ENCODE measurements around the gene CDH4.

CDH4 gene

DNA sequence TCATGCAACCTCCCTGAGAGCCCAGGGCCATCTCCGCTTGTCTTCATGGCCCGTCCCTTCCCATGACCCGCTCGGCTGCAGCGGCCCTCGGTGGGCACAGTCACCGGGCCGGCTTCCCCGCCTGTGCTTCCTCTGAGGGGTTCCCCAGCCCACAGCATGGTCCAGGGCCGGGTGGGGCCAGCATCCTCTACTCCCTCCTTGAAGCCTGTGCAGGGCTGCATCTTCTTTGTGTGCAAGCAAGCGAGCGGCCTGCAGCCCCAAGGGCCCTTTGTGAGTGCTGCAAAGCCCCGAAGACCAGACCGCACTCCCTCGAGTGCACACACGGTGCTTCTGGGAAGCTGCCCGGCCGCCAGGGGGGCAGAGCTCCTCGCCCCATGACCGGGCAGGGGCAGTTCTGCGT lies 547.9 kb downstream of the CDH4 start:
- TF ChIP-seq, protein P1, sequence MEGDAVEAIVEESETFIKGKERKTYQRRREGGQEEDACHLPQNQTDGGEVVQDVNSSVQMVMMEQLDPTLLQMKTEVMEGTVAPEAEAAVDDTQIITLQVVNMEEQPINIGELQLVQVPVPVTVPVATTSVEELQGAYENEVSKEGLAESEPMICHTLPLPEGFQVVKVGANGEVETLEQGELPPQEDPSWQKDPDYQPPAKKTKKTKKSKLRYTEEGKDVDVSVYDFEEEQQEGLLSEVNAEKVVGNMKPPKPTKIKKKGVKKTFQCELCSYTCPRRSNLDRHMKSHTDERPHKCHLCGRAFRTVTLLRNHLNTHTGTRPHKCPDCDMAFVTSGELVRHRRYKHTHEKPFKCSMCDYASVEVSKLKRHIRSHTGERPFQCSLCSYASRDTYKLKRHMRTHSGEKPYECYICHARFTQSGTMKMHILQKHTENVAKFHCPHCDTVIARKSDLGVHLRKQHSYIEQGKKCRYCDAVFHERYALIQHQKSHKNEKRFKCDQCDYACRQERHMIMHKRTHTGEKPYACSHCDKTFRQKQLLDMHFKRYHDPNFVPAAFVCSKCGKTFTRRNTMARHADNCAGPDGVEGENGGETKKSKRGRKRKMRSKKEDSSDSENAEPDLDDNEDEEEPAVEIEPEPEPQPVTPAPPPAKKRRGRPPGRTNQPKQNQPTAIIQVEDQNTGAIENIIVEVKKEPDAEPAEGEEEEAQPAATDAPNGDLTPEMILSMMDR (IDR thresholded peaks at IDR 0.05; ENCODE audit: control insufficient read depth, extremely low read depth, insufficient read depth) = no peak
- DNase-seq (ENCODE audit: low read depth) = no peak
- H3K4me3 ChIP-seq (ENCODE audit: low read depth, low read length) = no peak overlapping the region

DNA sequence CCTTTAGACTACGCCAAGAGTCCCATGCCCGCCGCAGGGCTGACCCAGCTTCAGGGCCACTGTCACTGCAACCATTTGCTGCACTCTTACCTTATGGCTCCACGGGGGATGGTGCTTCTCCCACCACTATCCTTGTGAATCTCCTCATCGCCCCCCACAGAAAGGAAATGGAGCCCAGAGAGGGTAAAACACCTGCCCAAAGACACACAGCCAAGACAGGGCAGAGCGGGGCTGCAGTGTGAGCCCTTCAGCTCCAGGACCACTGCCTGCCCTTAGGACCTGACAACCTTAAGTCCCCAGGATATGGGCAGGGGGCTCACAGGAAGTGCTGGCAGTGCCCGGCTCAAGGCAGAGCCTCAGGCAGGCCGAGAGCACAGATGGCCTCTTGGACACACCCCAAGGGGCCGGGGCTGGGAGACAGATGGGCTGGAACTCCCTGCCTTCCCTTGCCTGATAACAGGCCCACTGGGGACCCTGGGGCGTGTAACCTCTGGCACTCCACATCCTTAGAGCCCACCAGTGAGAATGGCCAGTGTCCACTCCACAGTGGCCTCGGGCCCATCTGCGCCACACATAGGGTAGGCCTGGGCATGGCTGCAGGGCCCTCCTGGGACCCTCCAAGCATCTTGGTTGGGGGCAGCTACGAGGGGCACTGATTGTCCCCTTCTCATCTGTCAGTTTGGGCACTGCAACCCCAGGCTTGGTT lies 548.5 kb downstream of the CDH4 start:
- no peak for DNase-seq (ENCODE audit: low read depth)
- TF ChIP-seq, protein P1 (IDR thresholded peaks at IDR 0.05; ENCODE audit: control insufficient read depth, extremely low read depth, insufficient read depth) = no peak
- H3K4me3 ChIP-seq (ENCODE audit: low read depth, low read length) = no peak overlapping the region

DNA sequence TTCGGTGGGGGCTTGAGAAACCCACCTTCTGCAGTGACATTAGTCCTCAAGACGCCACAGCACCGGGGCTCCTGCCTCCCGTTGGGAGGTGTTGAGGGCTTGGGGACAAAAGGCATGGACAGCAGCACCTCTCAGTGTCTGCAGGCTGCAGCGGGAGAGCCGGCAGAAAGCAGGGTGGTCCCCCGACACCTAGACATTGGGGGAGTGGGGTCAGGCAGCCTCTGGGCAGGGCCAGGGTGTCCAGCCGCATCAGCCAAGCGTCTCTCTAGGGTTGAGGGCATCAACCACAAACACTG lies 549.0 kb downstream of the CDH4 start:
- TF ChIP-seq, protein P1 (IDR thresholded peaks at IDR 0.05; ENCODE audit: control insufficient read depth, extremely low read depth, insufficient read depth) = no peak
- DNase-seq (ENCODE audit: low read depth) = no peak
- H3K4me3 ChIP-seq (ENCODE audit: low read depth, low read length) = no peak overlapping the region

DNA sequence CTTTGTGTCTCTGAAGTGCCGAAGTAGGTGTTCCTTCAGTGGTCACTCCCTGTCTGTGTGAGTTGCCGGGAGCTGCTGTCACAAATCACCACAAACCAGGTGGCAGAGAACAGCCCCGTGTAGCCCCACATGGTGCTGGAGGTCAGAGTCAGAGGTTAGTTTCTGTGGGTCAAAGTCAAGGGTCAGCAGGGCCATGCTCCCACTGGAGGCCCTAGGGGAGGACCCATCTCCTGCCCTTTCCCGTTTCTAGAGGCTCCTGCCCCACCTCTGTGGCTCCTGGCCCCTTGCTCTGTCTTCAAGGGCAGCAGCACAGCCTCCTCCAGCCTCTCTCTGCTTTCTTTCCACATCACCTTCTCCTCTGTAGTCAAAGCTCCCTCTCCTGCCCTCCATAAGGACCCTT lies 549.4 kb downstream of the CDH4 start:
- TF ChIP-seq, protein P1 (IDR thresholded peaks at IDR 0.05; ENCODE audit: control insufficient read depth, extremely low read depth, insufficient read depth) = no peak
- no peak for DNase-seq (ENCODE audit: low read depth)
- H3K4me3 ChIP-seq (ENCODE audit: low read depth, low read length) = no peak overlapping the region

DNA sequence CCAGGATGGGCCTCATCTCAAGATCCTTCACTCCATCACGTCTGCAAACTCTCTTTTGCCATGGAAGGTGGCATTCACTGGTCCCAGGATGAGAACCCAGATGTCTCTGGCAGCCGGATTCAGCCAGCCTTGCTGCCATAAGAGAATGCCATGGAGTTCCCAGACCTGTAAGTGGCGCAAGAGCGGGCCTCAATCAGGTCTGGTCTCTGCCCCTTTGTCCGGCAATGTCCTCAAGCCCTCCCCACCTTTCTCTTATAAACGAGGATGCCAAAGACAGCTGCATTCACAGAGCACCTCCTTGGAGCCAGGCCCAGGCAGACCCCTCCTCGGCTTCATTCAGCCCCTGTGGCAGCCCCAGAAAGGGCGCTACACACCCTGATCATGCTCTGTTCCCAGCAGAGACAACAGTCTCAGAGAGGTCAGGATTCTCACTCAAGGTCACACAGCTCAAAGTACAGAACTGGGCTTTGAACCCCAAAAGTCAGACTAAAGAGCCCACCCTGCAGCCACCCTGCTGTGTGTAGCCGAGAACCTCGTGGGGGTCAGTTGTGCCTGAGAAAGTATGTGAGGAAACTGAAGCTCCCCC lies 549.9 kb downstream of the CDH4 start:
- DNase-seq (ENCODE audit: low read depth) = no peak
- TF ChIP-seq, protein P1 (IDR thresholded peaks at IDR 0.05; ENCODE audit: control insufficient read depth, extremely low read depth, insufficient read depth) = no peak
- no peak overlapping the region for H3K4me3 ChIP-seq (ENCODE audit: low read depth, low read length)

DNA sequence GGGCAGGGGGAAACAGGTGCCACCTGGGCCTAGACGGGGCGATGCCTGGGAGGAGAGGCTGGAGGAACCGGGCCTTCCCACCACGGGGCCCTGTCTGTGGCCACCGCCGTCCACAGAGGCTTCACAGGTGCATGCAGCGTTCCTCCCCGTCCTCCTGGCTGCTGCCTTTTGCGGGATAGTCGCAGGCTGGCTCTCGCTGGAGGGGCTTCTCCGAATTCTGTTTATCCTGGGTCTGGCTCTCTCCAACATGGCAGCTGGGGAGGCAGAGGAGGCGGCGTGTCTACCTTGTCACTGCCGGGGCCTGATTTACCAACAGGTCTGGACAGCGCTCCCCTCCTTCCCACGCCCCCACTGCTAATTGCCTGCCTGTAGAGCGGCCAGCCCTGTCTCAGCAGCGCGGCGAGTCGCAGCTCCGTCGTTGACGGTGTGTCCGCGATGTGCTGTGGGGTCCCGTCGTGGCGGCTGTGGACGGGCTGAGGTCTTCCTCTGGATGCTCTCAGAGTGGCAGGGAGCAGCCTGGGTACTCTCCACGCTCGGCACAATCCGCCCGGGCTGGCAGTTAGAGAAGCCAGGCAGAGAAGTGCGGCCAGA lies 550.8 kb downstream of the CDH4 start:
- H3K4me3 ChIP-seq (ENCODE audit: low read depth, low read length) = no peak overlapping the region
- DNase-seq (ENCODE audit: low read depth) = no peak
- TF ChIP-seq, protein P1 (IDR thresholded peaks at IDR 0.05; ENCODE audit: control insufficient read depth, extremely low read depth, insufficient read depth) = no peak

Measured in LNCaP clone FGC (cell line).